ENCODE data around the gene ERN1. TPM values are rescaled to one million over a fixed set of nuclear protein-coding genes. Genes with fewer than 3 reads are reported as not detected.

ERN1 gene
- total and polyA plus RNA-seq, 2 donors from 2014 or later, result 2.8 to 37.0 TPM

DNA sequence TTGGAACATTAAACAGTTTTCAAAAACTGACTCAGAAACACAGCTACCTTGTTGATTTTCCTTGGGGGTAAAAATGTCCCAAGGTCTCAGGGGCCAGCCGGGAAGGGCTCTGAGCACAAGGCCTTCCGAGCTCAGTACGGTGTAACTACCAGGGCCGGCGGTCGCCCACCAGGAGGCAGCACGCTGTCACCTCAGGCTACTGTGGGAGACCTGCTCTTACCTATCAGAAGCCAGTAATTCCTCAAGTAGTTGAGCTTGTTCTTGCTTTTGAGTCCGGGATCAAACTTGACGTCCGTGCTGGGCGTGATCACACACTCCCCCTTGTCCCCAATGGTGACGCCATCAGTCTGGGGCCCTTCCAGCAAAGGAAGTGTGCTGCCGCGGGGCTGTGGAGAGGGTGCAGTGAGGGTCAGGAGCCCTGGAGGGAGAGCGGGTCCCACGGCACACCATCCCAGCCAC, 66.1 kb downstream of the ERN1 start:
- Histone ChIP-seq H3K4me1 (ENCODE audit: control insufficient read depth in 2 of 3, insufficient read depth in 2 of 3, low read depth in 1 of 3, low read length in 3 of 3) (peaks cover 0 to 2% (median 0%) of the 10 kb centered on the region in 3 donors), H3K36me3 (ENCODE audit: control insufficient read depth in 2 of 3, insufficient read depth in 3 of 3, low read length in 3 of 3) (peaks cover 0 to 14% (median 9%) of the 10 kb centered on the region in 3 donors), H3K4me3 (ENCODE audit: low read length in 3 of 3) (no peak overlapping the region), H3K27ac (ENCODE audit: low read depth in 2 of 2, low read length in 2 of 2) (no peak overlapping the region), H3K27me3 (ENCODE audit: control insufficient read depth, insufficient read depth, low read length) (no peaks in the 10 kb centered on the region), H3K9ac (ENCODE audit: low read length in 3 of 3) (no peak overlapping the region), H3K9me3 (ENCODE audit: control insufficient read depth in 2 of 3, insufficient read depth in 1 of 3, low read length in 3 of 3) (no peaks in the 10 kb centered on the region)
- DNase-seq, result peak; percentile 68 to 84 (median 81)
- intact Hi-C loops (cut with DNase I), result loop anchor here (10.0 kb wide), 1 partner anchor 71 kb away; the partner anchor contains the start of gene ERN1
- FAIRE-seq, result no peak
- TF ChIP-seq, protein P1, sequence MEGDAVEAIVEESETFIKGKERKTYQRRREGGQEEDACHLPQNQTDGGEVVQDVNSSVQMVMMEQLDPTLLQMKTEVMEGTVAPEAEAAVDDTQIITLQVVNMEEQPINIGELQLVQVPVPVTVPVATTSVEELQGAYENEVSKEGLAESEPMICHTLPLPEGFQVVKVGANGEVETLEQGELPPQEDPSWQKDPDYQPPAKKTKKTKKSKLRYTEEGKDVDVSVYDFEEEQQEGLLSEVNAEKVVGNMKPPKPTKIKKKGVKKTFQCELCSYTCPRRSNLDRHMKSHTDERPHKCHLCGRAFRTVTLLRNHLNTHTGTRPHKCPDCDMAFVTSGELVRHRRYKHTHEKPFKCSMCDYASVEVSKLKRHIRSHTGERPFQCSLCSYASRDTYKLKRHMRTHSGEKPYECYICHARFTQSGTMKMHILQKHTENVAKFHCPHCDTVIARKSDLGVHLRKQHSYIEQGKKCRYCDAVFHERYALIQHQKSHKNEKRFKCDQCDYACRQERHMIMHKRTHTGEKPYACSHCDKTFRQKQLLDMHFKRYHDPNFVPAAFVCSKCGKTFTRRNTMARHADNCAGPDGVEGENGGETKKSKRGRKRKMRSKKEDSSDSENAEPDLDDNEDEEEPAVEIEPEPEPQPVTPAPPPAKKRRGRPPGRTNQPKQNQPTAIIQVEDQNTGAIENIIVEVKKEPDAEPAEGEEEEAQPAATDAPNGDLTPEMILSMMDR (IDR thresholded peaks at IDR 0.05; ENCODE audit: borderline replicate concordance, extremely low read depth, insufficient read depth), result peak; percentile 53

DNA sequence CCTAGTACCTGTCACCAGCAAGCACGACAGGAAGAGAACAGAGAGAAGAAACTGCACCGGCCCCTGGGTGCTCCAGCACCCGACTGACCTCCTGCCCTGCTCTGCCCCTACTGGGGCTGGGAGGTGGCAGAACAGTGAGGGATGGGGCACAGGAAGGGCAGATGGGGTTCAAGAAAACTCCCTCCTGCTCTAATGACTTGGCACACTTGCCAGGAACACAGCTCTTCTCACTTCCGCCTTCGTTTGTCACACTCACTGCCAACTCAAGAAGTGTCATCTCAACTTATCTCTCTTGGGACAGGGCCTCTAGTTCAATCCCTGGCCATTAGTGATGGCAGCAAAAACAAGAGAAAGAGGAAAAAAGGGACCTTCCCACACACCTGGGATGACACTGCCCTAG, 66.9 kb downstream of the ERN1 start:
- Histone ChIP-seq H3K9me3 (ENCODE audit: control insufficient read depth in 2 of 3, insufficient read depth in 1 of 3, low read length in 3 of 3) (no peaks in the 10 kb centered on the region), H3K27ac (ENCODE audit: low read depth in 2 of 2, low read length in 2 of 2) (no peak overlapping the region), H3K4me1 (ENCODE audit: control insufficient read depth in 2 of 3, insufficient read depth in 2 of 3, low read depth in 1 of 3, low read length in 3 of 3) (peaks cover 0 to 2% (median 0%) of the 10 kb centered on the region in 3 donors), H3K4me3 (ENCODE audit: low read length in 3 of 3) (no peak overlapping the region), H3K27me3 (ENCODE audit: control insufficient read depth, insufficient read depth, low read length) (no peaks in the 10 kb centered on the region), H3K9ac (ENCODE audit: low read length in 3 of 3) (no peak overlapping the region), H3K36me3 (ENCODE audit: control insufficient read depth in 2 of 3, insufficient read depth in 3 of 3, low read length in 3 of 3) (peaks cover 0 to 10% (median 4%) of the 10 kb centered on the region in 3 donors)
- TF ChIP-seq, protein P1 (IDR thresholded peaks at IDR 0.05; ENCODE audit: borderline replicate concordance, extremely low read depth, insufficient read depth), result no peak
- FAIRE-seq (no peak), DNase-seq (no peak)
- intact Hi-C loops (cut with DNase I), result loop anchor here (10.0 kb wide), 1 partner anchor 72 kb away; the partner anchor contains the start of gene ERN1

DNA sequence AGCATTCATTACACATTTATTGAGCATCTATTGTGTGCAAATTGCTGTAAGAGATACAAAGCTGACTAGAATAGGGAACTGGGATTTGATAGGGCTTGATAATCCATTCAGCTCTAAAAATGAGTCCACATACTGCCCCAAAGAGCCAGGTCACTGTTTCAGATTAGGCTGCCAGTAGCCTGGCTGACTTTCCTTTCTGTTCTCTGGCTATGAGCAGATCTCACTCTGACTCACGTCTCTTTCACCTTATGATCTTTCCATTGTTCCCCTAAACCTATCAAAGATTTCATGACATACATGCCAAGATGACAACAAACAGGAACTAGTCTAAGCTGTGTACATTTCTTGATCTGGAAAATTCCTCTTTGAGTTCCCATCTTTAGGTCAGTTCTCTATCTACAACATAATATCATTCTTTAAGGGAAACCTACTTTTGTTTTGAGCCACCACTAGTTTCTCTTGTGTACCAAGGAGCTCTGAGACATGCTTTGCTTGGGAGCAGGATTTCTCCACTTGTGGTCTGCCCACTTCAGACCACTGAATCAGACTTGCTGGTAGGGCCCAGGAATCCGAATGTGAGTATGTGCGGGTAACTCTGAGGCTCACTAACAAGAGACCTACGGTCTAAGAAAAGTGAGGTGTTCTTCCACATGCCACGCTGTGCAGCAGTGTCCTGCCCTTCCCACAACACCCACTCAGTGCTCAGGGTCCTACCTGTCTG, 68.6 kb downstream of the ERN1 start:
- H3K4me3 ChIP-seq (ENCODE audit: low read length in 3 of 3), result no peak overlapping the region
- FAIRE-seq, result no peak
- no peak overlapping the region for H3K27ac ChIP-seq (ENCODE audit: low read depth in 2 of 2, low read length in 2 of 2)
- no peak overlapping the region for H3K9ac ChIP-seq (ENCODE audit: low read length in 3 of 3)
- no peak for DNase-seq
- H3K27me3 ChIP-seq (ENCODE audit: control insufficient read depth, insufficient read depth, low read length), result no peaks in the 10 kb centered on the region
- no peaks in the 10 kb centered on the region for H3K9me3 ChIP-seq (ENCODE audit: control insufficient read depth in 2 of 3, insufficient read depth in 1 of 3, low read length in 3 of 3)
- TF ChIP-seq, protein P1 (IDR thresholded peaks at IDR 0.05; ENCODE audit: borderline replicate concordance, extremely low read depth, insufficient read depth), result no peak
- H3K36me3 ChIP-seq (ENCODE audit: control insufficient read depth in 2 of 3, insufficient read depth in 3 of 3, low read length in 3 of 3), result peaks cover 0 to 19% (median 0%) of the 10 kb centered on the region in 3 donors
- H3K4me1 ChIP-seq (ENCODE audit: control insufficient read depth in 2 of 3, insufficient read depth in 2 of 3, low read depth in 1 of 3, low read length in 3 of 3), result peaks cover 0 to 2% (median 0%) of the 10 kb centered on the region in 3 donors
- intact Hi-C loops (cut with DNase I), result loop anchor here (10.0 kb wide), 1 partner anchor 73 kb away; the partner anchor contains the start of gene ERN1
